ENCODE measurements around the gene BICRA.
A peak's percentile ranks its signal among the peaks of the same experiment; 100 is the strongest.

Gene BICRA

DNA sequence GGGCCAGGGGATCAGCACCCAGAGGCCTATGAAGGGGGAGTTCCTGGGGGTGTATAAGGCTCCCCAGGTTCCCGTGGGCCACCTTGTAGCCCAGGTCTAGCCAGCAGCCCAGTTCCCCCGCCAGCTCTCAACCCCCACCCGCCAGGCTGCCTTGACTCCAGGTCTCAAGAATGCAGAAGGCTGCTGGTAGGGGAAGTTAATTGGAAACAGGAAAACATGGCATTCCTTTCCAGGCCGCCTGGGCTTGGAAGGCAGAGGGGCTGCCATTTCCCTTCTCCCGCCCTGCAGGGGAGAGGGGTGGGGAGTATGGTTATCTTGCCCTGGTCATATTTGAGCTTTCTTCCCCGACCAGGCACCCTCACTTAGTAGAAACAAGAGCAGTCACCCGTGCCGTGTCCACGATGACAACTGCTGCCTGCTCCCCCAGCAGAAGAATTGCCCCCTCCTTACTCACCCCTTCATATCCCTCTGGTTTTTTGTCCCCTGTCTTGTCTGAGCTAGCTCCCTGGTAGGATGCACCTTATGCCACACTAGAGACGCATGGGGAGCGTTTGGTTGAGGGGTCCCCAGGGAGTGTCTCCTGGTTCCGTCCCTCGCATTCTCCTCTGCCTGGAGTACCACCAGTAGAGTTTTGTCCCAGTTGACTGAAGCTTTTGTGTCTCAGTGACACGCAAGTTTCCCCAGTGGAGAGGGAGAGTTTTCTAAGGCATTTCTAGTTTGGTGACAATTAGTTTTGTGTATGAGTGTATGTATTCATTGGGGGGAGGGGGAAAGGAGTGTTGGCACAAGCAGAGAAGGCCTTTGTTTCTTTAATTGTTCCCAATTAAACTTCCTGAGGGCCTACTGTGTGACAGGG, 4.5 kb downstream of the BICRA start:
- TF ChIP-seq, protein P1, sequence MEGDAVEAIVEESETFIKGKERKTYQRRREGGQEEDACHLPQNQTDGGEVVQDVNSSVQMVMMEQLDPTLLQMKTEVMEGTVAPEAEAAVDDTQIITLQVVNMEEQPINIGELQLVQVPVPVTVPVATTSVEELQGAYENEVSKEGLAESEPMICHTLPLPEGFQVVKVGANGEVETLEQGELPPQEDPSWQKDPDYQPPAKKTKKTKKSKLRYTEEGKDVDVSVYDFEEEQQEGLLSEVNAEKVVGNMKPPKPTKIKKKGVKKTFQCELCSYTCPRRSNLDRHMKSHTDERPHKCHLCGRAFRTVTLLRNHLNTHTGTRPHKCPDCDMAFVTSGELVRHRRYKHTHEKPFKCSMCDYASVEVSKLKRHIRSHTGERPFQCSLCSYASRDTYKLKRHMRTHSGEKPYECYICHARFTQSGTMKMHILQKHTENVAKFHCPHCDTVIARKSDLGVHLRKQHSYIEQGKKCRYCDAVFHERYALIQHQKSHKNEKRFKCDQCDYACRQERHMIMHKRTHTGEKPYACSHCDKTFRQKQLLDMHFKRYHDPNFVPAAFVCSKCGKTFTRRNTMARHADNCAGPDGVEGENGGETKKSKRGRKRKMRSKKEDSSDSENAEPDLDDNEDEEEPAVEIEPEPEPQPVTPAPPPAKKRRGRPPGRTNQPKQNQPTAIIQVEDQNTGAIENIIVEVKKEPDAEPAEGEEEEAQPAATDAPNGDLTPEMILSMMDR (IDR thresholded peaks at IDR 0.05; ENCODE audit: low read length, missing control alignments): no peak
- H3K4me3 ChIP-seq (replicated peaks; ENCODE audit: low read depth, low read length): no peak overlapping the region
- peak; percentile 64 for DNase-seq (ENCODE audit: low read depth)

- TF ChIP-seq, protein P1 (IDR thresholded peaks at IDR 0.05; ENCODE audit: low read length, missing control alignments): no peak
- DNase-seq (ENCODE audit: low read depth): no peak
- H3K4me3 ChIP-seq (replicated peaks; ENCODE audit: low read depth, low read length): no peak overlapping the region
Observed at GRCh38 chr19:47614021-47614295, 5.0 kb downstream of the BICRA start.

DNA sequence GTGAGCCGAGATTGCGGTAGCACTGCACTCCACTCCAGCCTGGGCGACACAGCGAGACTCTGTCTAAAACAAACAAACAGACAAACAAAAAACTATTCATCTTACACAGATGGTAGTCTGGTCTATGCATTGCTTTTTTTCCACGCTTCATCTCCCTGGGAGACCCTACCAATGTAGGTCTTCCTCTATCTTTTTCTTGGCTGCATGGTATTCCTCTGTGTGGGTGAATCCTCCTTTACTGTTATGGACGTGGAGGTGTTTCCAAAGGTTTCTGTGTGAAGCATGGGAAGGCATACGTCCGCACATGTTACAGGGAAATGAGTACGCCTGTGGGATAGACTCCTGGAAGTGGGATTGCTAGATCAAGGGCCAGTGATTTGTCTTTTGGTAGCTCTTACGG, 5.6 kb downstream of the BICRA start:
- TF ChIP-seq, protein P1 (IDR thresholded peaks at IDR 0.05; ENCODE audit: low read length, missing control alignments): no peak
- DNase-seq (ENCODE audit: low read depth): no peak
- no peak overlapping the region for H3K4me3 ChIP-seq (replicated peaks; ENCODE audit: low read depth, low read length)

DNA sequence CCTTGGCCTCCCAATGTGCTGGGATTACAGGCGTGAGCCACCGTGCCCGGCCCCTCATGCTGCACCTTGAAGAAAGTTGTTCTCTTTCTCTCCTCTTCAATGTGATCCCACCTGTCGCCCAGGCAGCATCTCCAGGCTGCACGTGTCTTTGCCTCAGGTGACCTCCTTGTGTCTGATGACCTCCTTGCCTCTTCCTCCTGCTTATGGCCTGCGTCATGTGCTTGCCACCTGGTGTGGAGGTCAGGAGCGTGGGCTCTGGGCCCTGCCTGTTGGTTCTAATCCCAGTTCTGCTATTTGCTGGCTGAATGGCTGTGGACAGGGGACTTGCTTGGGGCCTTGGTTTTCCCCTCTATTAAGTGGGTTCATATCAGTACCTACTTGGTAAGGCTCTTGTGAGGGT, 6.3 kb downstream of the BICRA start:
- no peak overlapping the region for H3K4me3 ChIP-seq (replicated peaks; ENCODE audit: low read depth, low read length)
- DNase-seq (ENCODE audit: low read depth): no peak
- TF ChIP-seq, protein P1 (IDR thresholded peaks at IDR 0.05; ENCODE audit: low read length, missing control alignments): no peak

DNA sequence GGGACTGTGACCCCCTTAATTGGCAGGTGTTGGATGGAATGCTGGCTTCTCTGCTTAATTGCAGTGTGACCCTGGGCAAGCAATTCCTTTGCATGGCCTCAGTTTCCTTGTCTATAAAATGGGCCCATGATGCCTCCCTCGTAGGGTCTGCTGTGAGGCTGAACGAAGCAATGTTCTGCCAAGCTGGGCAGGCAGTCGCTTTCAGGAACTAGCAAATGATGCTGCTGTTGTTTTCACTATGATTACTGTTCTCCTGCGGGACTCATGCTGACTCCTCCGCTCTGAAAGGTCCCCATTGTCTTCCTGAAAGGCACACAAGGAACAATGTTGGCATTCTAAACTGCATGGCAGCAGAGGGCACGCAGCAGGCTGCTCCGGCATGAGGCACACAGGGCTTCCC, 6.8 kb downstream of the BICRA start:
- DNase-seq (ENCODE audit: low read depth): no peak
- TF ChIP-seq, protein P1 (IDR thresholded peaks at IDR 0.05; ENCODE audit: low read length, missing control alignments): no peak
- no peak overlapping the region for H3K4me3 ChIP-seq (replicated peaks; ENCODE audit: low read depth, low read length)

GRCh38 chr19:47618771-47619170, 9.8 kb downstream of the BICRA start:
- TF ChIP-seq, protein P1 (IDR thresholded peaks at IDR 0.05; ENCODE audit: low read length, missing control alignments): no peak
- no peak overlapping the region for H3K4me3 ChIP-seq (replicated peaks; ENCODE audit: low read depth, low read length)
- no peak for DNase-seq (ENCODE audit: low read depth)

DNA sequence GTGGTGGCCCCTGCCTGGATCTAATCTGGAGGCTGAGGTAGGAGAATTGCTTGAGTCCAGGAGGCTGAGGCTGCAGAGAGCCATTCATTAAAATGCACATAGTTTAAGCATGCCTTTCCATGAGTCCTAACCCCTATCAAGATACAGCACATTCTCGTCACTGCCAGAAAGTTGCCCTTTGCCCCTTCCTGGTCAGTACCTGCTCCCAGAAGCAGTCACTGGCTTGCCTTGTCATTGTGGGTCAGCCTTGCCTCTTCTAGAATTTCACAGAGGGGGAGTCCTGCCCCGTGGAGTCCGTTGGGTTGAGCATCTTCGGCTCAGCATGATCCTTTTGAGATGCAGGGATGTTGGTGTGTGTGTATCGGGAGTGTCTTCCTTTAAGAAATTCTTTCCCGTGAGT, 10.8 kb downstream of the BICRA start:
- TF ChIP-seq, protein P1 (IDR thresholded peaks at IDR 0.05; ENCODE audit: low read length, missing control alignments): no peak
- no peak overlapping the region for H3K4me3 ChIP-seq (replicated peaks; ENCODE audit: low read depth, low read length)
- DNase-seq (ENCODE audit: low read depth): no peak
